ENCODE results near the gene C1QTNF9. TPM values are rescaled to one million over a fixed set of nuclear protein-coding genes. Genes with fewer than 3 reads are reported as not detected.
"Not testable (repeated sequence)": the region's sequence is repeated elsewhere in the genome, so short reads cannot be mapped to it uniquely, and the experiment has no call there.

The C1QTNF9 gene
- total RNA-seq, 1 experiment from 2014 or later: not detected

- Histone ChIP-seq H3K9me3 (replicated peaks) (no peaks in the 10 kb centered on the region), H3K4me3 (no peak overlapping the region), H3K4me1 (replicated peaks) (no peaks in the 10 kb centered on the region), H3K27ac (no peak overlapping the region), H3K27me3 (replicated peaks) (no peaks in the 10 kb centered on the region), H3K36me3 (no peaks in the 10 kb centered on the region)
- no peak for DNase-seq (ENCODE audit: low read depth in 1 of 2, low spot score in 2 of 2)
Observed at GRCh38 chr13:24351423-24351822, 42.0 kb downstream of the C1QTNF9 start.

GRCh38 chr13:24353736-24354135 is 44.4 kb downstream of the C1QTNF9 start:
- DNase-seq (ENCODE audit: low read depth in 1 of 2, low spot score in 2 of 2): no peak
- Histone ChIP-seq H3K27ac (no peak overlapping the region), H3K4me1 (replicated peaks) (no peaks in the 10 kb centered on the region), H3K36me3 (no peaks in the 10 kb centered on the region), H3K4me3 (no peak overlapping the region), H3K27me3 (replicated peaks) (no peaks in the 10 kb centered on the region), H3K9me3 (replicated peaks) (no peaks in the 10 kb centered on the region; the same call in 1 of the 2 replicates)

- no peak for DNase-seq (ENCODE audit: low read depth in 1 of 2, low spot score in 2 of 2)
- no peaks in the 10 kb centered on the region; the same call in 1 of the 2 replicates for H3K9me3 ChIP-seq (replicated peaks)
- H3K4me3 ChIP-seq: no peak overlapping the region
- no peak overlapping the region for H3K27ac ChIP-seq
- H3K36me3 ChIP-seq: no peaks in the 10 kb centered on the region
- H3K4me1 ChIP-seq (replicated peaks): no peaks in the 10 kb centered on the region
- H3K27me3 ChIP-seq (replicated peaks): no peaks in the 10 kb centered on the region
Observed at GRCh38 chr13:24355103-24355502, 45.7 kb downstream of the C1QTNF9 start.

GRCh38 chr13:24356270-24356669 is 46.9 kb downstream of the C1QTNF9 start:
- Histone ChIP-seq H3K36me3 (no peaks in the 10 kb centered on the region), H3K4me3 (no peak overlapping the region), H3K27ac (no peak overlapping the region), H3K27me3 (replicated peaks) (no peaks in the 10 kb centered on the region), H3K9me3 (replicated peaks) (no peaks in the 10 kb centered on the region; the same call in 1 of the 2 replicates), H3K4me1 (replicated peaks) (no peaks in the 10 kb centered on the region)
- no peak for DNase-seq (ENCODE audit: low read depth in 1 of 2, low spot score in 2 of 2)

- DNase-seq (ENCODE audit: low read depth in 1 of 2, low spot score in 2 of 2): no peak
- no peaks in the 10 kb centered on the region for H3K27me3 ChIP-seq (replicated peaks)
- no peaks in the 10 kb centered on the region; the same call in 1 of the 2 replicates for H3K9me3 ChIP-seq (replicated peaks)
- no peak overlapping the region for H3K27ac ChIP-seq
- no peaks in the 10 kb centered on the region for H3K36me3 ChIP-seq
- H3K4me3 ChIP-seq: no peak overlapping the region
- no peaks in the 10 kb centered on the region for H3K4me1 ChIP-seq (replicated peaks)
Observed at GRCh38 chr13:24356837-24357236, 47.5 kb downstream of the C1QTNF9 start.

GRCh38 chr13:24357756-24358155 is 48.4 kb downstream of the C1QTNF9 start:
- no peaks in the 10 kb centered on the region for H3K27me3 ChIP-seq (replicated peaks)

GRCh38 chr13:24358836-24359235 is 49.5 kb downstream of the C1QTNF9 start:
- not testable (repeated sequence) for H3K4me3 ChIP-seq; H3K9me3 ChIP-seq (replicated peaks); H3K27ac ChIP-seq; H3K4me1 ChIP-seq (replicated peaks); H3K27me3 ChIP-seq (replicated peaks); DNase-seq (ENCODE audit: low read depth in 1 of 2, low spot score in 2 of 2); H3K36me3 ChIP-seq

More at GRCh38 chr13:24357756-24358155, 48.4 kb downstream of the C1QTNF9 start:
- Histone ChIP-seq H3K4me1 (replicated peaks) (no peaks in the 10 kb centered on the region), H3K9me3 (replicated peaks) (no peaks in the 10 kb centered on the region; the same call in 1 of the 2 replicates), H3K4me3 (no peak overlapping the region), H3K36me3 (no peaks in the 10 kb centered on the region), H3K27ac (no peak overlapping the region)
- no peak for DNase-seq (ENCODE audit: low read depth in 1 of 2, low spot score in 2 of 2)

- H3K4me3 ChIP-seq; H3K9me3 ChIP-seq (replicated peaks); H3K27ac ChIP-seq; DNase-seq (ENCODE audit: low read depth in 1 of 2, low spot score in 2 of 2); H3K4me1 ChIP-seq (replicated peaks); H3K27me3 ChIP-seq (replicated peaks); H3K36me3 ChIP-seq: not testable (repeated sequence)
Observed at GRCh38 chr13:24359252-24359651, 49.9 kb downstream of the C1QTNF9 start.

GRCh38 chr13:24360106-24360505 is 50.7 kb downstream of the C1QTNF9 start:
- Histone ChIP-seq H3K4me3 (no peak overlapping the region), H3K27ac (no peak overlapping the region), H3K4me1 (replicated peaks) (no peaks in the 10 kb centered on the region), H3K9me3 (replicated peaks) (no peaks in the 10 kb centered on the region; the same call in 1 of the 2 replicates), H3K27me3 (replicated peaks) (no peaks in the 10 kb centered on the region), H3K36me3 (no peaks in the 10 kb centered on the region)
- no peak for DNase-seq (ENCODE audit: low read depth in 1 of 2, low spot score in 2 of 2)

GRCh38 chr13:24361113-24361512 is 51.7 kb downstream of the C1QTNF9 start:
- Histone ChIP-seq H3K27me3 (replicated peaks) (no peaks in the 10 kb centered on the region), H3K4me3 (no peak overlapping the region), H3K36me3 (no peaks in the 10 kb centered on the region), H3K4me1 (replicated peaks) (no peaks in the 10 kb centered on the region), H3K9me3 (replicated peaks) (no peaks in the 10 kb centered on the region; the same call in 1 of the 2 replicates), H3K27ac (no peak overlapping the region)
- DNase-seq (ENCODE audit: low read depth in 1 of 2, low spot score in 2 of 2): no peak

- H3K36me3 ChIP-seq: no peaks in the 10 kb centered on the region
Observed at GRCh38 chr13:24361852-24362366, 52.5 kb downstream of the C1QTNF9 start.

GRCh38 chr13:24362435-24362952 is 53.1 kb downstream of the C1QTNF9 start:
- H3K4me3 ChIP-seq: no peak overlapping the region
- no peak for DNase-seq (ENCODE audit: low read depth in 1 of 2, low spot score in 2 of 2)
- no peaks in the 10 kb centered on the region for H3K36me3 ChIP-seq
- H3K9me3 ChIP-seq (replicated peaks): no peaks in the 10 kb centered on the region
- H3K27me3 ChIP-seq (replicated peaks): no peaks in the 10 kb centered on the region
- H3K27ac ChIP-seq: no peak overlapping the region
- H3K4me1 ChIP-seq (replicated peaks): no peaks in the 10 kb centered on the region

More at GRCh38 chr13:24361852-24362366, 52.5 kb downstream of the C1QTNF9 start:
- no peaks in the 10 kb centered on the region for H3K4me1 ChIP-seq (replicated peaks)
- no peak for DNase-seq (ENCODE audit: low read depth in 1 of 2, low spot score in 2 of 2)
- H3K27me3 ChIP-seq (replicated peaks): no peaks in the 10 kb centered on the region
- H3K4me3 ChIP-seq: no peak overlapping the region
- H3K9me3 ChIP-seq (replicated peaks): no peaks in the 10 kb centered on the region; the same call in 1 of the 2 replicates
- no peak overlapping the region for H3K27ac ChIP-seq

- H3K9me3 ChIP-seq (replicated peaks): no peaks in the 10 kb centered on the region
- no peak overlapping the region for H3K27ac ChIP-seq
- DNase-seq (ENCODE audit: low read depth in 1 of 2, low spot score in 2 of 2): no peak
- H3K4me1 ChIP-seq (replicated peaks): no peaks in the 10 kb centered on the region
- no peak overlapping the region for H3K4me3 ChIP-seq
- H3K27me3 ChIP-seq (replicated peaks): no peaks in the 10 kb centered on the region
- no peaks in the 10 kb centered on the region for H3K36me3 ChIP-seq
Observed at GRCh38 chr13:24365191-24365590, 55.8 kb downstream of the C1QTNF9 start.

GRCh38 chr13:24366315-24366714 is 56.9 kb downstream of the C1QTNF9 start:
- H3K4me3 ChIP-seq; H3K27ac ChIP-seq; H3K4me1 ChIP-seq (replicated peaks); H3K27me3 ChIP-seq (replicated peaks); H3K36me3 ChIP-seq; DNase-seq (ENCODE audit: low read depth in 1 of 2, low spot score in 2 of 2); H3K9me3 ChIP-seq (replicated peaks): not testable (repeated sequence)

GRCh38 chr13:24371273-24371672 is 61.9 kb downstream of the C1QTNF9 start:
- not testable (repeated sequence) for H3K27ac ChIP-seq; DNase-seq (ENCODE audit: low read depth in 1 of 2, low spot score in 2 of 2); H3K27me3 ChIP-seq (replicated peaks); H3K4me1 ChIP-seq (replicated peaks); H3K36me3 ChIP-seq; H3K4me3 ChIP-seq; H3K9me3 ChIP-seq (replicated peaks)

Measured in SJSA1 (cell line).